ENCODE measurements around the gene ATF3. TPM values are rescaled to one million over a fixed set of nuclear protein-coding genes. Genes with fewer than 3 reads are reported as not detected.
A peak's percentile ranks its signal among the peaks of the same experiment; 100 is the strongest.

ATF3 gene
- total RNA-seq, 1 experiment from 2014 or later, result 4.9 TPM

GRCh38 chr1:212607913-212608391, 609 bp upstream of the ATF3 start:
- DNase-seq (ENCODE audit: low read depth), result no peak

GRCh38 chr1:212608959-212609700, 569 bp downstream of the ATF3 start:
- peak; percentile 55 for DNase-seq (ENCODE audit: low read depth)

- DNase-seq (ENCODE audit: low read depth), result peak; percentile 24
Measured at GRCh38 chr1:212609701-212610574, 1.4 kb downstream of the ATF3 start.

- no peak for DNase-seq (ENCODE audit: low read depth)
Measured at GRCh38 chr1:212610575-212610967, 2.0 kb downstream of the ATF3 start.

- DNase-seq (ENCODE audit: low read depth), result no peak
Measured at GRCh38 chr1:212611000-212611948, 2.7 kb downstream of the ATF3 start.

GRCh38 chr1:212612041-212612961, 3.7 kb downstream of the ATF3 start:
- no peak for DNase-seq (ENCODE audit: low read depth)

GRCh38 chr1:212613440-212614335, 5.1 kb downstream of the ATF3 start:
- DNase-seq (ENCODE audit: low read depth), result no peak

GRCh38 chr1:212614453-212615200, 6.1 kb downstream of the ATF3 start:
- no peak for DNase-seq (ENCODE audit: low read depth)

GRCh38 chr1:212615201-212615470, 6.6 kb downstream of the ATF3 start:
- no peak for DNase-seq (ENCODE audit: low read depth)

GRCh38 chr1:212618466-212619210, 10.1 kb downstream of the ATF3 start:
- DNase-seq (ENCODE audit: low read depth), result no peak

- no peak for DNase-seq (ENCODE audit: low read depth)
Measured at GRCh38 chr1:212620293-212620692, 11.7 kb downstream of the ATF3 start.

GRCh38 chr1:212621043-212621948, 12.7 kb downstream of the ATF3 start:
- no peak for DNase-seq (ENCODE audit: low read depth)

- DNase-seq (ENCODE audit: low read depth), result no peak
Measured at GRCh38 chr1:212621949-212622305, 13.4 kb downstream of the ATF3 start.

- DNase-seq (ENCODE audit: low read depth), result no peak
Measured at GRCh38 chr1:212622467-212622866, 13.9 kb downstream of the ATF3 start.

GRCh38 chr1:212622906-212623305, 14.3 kb downstream of the ATF3 start:
- DNase-seq (ENCODE audit: low read depth), result no peak

GRCh38 chr1:212623603-212624002, 15.0 kb downstream of the ATF3 start:
- no peak for DNase-seq (ENCODE audit: low read depth)

- DNase-seq (ENCODE audit: low read depth), result no peak
Measured at GRCh38 chr1:212624976-212625501, 16.5 kb downstream of the ATF3 start.

All from HT1080 (cell line).